Epithelial cell of esophagus (primary cell): ENCODE measurements around the gene NIN.

Experiments
- DNase-seq: peaks from one replicate; pipeline ENCODE4 v3.0.0; 2010; ENCODE audit warnings: low read depth
- H3K4me3 ChIP-seq: 2 replicates; pipeline ENCODE4 v1.5.1; 2011; ENCODE audit warnings: mild to moderate bottlenecking, low read length, control low read depth
- TF ChIP-seq, protein P1 (sequence below): IDR thresholded peaks from 2 replicates; pipeline ENCODE4 v1.5.1; 2011; ENCODE audit warnings: low read depth, mild to moderate bottlenecking, low read length, control low read depth, inconsistent platforms; ENCODE audit not compliant: insufficient read depth; ENCODE audit errors: missing control alignments

The NIN gene

DNA sequence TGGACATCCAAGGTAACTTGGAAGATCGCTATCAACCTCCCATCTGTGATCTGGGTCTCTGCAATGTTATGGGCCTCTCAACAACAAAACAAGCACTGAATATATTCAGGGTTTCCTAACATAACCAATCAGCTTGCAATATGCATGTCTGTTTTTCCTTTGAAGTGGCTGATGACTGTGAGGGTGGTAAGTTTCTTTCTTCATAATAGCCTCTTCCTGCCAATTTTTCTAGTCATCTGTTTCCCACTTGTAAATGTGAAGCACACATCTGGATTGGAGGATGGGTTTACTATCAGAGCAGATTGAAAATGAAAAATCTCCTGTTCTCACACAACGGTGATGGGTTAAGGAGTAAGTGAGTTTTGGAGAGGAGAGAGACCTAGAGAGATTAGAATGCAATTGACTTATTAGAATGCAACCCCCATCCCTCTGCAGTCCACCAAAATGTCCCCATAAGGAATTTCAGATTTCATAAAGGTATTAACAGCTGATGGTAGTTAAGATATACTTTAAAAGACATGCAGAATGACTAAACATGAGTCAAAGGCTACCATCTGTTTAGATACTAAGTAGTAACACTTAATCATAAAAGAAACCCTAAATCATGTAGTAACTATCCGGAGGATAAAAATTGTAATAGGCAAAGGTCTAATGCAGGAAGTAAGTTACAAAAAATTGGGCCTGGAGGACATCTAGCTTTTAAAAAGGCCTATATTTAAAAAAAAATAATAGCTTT, 104.4 kb downstream of the NIN start:
- TF ChIP-seq, protein P1, sequence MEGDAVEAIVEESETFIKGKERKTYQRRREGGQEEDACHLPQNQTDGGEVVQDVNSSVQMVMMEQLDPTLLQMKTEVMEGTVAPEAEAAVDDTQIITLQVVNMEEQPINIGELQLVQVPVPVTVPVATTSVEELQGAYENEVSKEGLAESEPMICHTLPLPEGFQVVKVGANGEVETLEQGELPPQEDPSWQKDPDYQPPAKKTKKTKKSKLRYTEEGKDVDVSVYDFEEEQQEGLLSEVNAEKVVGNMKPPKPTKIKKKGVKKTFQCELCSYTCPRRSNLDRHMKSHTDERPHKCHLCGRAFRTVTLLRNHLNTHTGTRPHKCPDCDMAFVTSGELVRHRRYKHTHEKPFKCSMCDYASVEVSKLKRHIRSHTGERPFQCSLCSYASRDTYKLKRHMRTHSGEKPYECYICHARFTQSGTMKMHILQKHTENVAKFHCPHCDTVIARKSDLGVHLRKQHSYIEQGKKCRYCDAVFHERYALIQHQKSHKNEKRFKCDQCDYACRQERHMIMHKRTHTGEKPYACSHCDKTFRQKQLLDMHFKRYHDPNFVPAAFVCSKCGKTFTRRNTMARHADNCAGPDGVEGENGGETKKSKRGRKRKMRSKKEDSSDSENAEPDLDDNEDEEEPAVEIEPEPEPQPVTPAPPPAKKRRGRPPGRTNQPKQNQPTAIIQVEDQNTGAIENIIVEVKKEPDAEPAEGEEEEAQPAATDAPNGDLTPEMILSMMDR, result no peak

DNA sequence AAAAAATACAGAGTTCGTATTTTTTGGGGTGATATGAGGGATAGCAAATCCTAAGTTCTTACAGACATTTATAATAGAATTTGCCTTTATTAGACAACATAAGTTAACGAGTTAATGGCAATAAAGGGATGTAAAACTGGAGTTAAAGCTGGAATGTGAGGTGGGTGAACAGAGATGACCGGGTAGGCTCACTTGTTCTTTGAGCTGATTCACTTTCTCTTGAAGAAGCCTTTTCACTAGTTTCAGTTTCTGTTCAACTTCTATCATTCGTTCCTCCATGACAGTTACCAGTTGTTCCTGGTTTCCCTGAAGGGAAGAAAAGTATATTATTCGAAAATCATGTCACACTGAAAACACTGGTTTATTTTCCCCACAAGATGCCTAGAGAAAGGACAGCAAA, 105.2 kb downstream of the NIN start:
- TF ChIP-seq, protein P1, result no peak
- no peak for DNase-seq
- no peak overlapping the region for H3K4me3 ChIP-seq

More for the DNA sequence above, 104.4 kb downstream of the NIN start:
- H3K4me3 ChIP-seq, result no peak overlapping the region
- peak; percentile 67 for DNase-seq

DNA sequence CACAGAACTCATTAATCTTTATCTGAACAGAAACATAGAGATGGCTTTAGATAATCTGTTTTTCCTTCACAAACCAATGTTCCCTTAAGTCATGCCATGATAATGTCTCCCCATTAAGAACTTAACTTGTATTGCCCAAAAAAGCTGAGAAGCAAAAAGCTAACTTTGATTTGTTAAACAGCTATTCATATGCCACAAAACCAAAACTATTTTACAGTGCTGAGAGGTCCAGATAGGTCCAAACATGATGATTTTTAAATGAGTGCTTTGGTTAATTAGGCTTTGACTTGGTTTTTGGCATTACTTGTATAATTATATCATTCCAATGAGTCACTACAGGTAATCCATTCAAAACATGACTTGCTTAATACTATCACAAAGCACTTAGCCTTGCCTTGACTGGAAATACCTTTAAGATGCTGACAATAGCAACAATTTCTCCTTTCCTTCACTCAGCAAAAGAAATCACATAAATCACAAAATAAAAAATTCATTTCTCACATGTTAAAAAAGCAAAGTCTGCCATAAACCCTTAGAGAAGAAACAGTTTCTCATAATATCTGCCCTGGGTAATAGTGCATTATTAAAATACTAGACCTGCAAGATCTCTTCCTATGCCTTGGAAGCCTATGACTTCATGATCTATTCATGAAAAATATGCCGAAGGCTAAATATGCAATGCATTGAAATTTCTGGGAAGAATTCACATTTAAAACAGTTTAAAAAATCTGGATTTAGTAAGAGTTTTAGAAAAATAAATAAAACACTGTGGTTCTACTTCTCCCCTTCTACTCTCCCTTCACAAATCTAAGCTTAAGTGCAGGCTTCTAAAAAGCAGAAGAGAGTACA, 110.8 kb downstream of the NIN start:
- no peak overlapping the region for H3K4me3 ChIP-seq
- TF ChIP-seq, protein P1, result no peak
- peak; percentile 60 for DNase-seq

DNA sequence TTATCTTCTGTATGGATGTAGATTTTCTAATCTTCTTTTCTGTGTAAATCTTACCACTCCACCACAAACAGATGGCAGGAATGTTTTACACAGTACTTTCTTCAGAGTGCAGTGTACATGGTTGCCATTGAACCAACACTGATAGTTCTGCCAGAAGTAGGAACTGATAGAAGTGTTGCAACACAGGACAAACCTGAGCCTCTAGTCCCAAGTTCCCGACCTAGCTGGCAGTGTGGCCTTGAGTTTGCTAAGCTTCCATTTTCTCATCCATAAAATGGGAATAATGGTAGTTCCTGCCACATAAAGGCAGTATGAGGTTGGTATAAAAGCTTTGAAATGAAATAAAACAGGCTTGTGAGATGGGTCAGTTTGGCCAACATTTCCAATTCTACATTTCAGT, 112.0 kb downstream of the NIN start:
- TF ChIP-seq, protein P1, result no peak
- H3K4me3 ChIP-seq, result no peak overlapping the region

DNA sequence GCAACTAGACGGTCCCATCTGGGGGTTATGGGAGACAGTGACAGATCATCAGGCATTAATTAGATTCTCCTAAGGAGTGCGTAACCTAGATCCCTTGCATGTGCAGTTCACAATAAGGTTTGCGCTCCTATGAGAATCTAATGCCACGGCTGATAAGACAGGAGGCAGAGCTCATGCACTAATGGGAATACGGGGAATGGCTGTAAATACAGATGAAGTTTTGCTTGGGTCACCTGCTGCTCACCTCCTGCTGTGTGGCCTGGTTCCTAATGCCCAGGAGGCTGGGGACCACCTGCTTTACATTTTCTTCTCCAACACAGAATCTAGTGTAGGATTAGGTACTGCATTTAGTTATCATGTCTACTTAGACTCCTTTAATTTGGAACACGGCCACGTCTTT, 113.2 kb downstream of the NIN start:
- no peak for DNase-seq
- H3K4me3 ChIP-seq, result no peak overlapping the region
- TF ChIP-seq, protein P1, result no peak

More for the DNA sequence above, 112.0 kb downstream of the NIN start:
- DNase-seq, result no peak

DNA sequence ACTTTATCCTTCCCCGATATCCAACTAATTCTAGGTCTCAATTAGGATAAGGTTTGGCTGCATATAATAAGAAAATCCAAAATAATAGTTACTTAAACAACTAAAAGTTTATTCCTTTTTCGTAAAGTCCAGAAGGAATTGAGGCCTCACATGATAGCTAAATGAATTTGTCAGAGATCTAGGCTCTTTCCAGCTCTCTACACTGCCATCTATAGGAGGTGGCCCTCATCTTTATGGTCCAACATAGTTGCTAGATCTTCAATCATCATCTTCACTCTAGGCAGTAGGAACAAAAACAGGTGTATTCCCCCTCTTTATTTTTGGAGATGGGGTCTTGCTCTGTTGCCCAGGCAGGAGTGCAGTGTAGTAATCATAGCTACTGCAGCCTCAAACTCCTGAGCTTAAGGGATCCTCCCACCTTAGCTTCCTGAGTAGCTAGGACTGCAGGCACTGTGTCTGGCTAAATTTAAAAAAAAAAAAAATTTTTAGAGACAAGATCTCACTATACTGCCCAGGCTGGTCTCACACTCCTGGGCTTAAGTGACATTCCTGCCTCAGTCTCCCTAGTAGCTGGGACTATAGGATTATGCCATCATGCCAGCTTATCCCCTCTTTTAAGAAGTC, 116.4 kb downstream of the NIN start:
- peak; percentile 62 for DNase-seq
- TF ChIP-seq, protein P1, result peak; percentile 79
- H3K4me3 ChIP-seq, result no peak overlapping the region
